ENCODE measurements around the gene APOC4. TPM values are rescaled to one million over a fixed set of nuclear protein-coding genes. Genes with fewer than 3 reads are reported as not detected.

Gene APOC4
- total and polyA plus RNA-seq, 2 experiments from 2014 or later = not detected

GRCh38 chr19:44893332-44894051 is 48.5 kb upstream of the APOC4 start:
- no peak overlapping the region for H2AFZ ChIP-seq
- peaks cover 29% of the 10 kb centered on the region for H3F3A ChIP-seq (replicated peaks; ENCODE audit: low read depth)
- peaks cover 3% of the 10 kb centered on the region; the same call in 2 of the 3 replicates for H3K9me3 Mint-ChIP-seq
- H3K27me3 ChIP-seq (ENCODE audit: insufficient read depth) = no peaks in the 10 kb centered on the region
- H3K27ac Mint-ChIP-seq = peak overlapping the region; percentile 56; the same call in 1 of the 2 replicates
- DNase-seq (ENCODE audit: low spot score) (no peak), ATAC-seq (no peak)
- peaks cover 22% of the 10 kb centered on the region for H3K4me1 Mint-ChIP-seq
- H3K4me3 Mint-ChIP-seq = peak overlapping the region; percentile 95
- H3K4me3 ChIP-seq = no peak overlapping the region
- H3K36me3 Mint-ChIP-seq (ENCODE audit: low read depth) = peaks cover 79% of the 10 kb centered on the region
- H3K79me2 ChIP-seq (replicated peaks; ENCODE audit: insufficient read depth) = peaks cover 44% of the 10 kb centered on the region
- TF ChIP-seq ZNF114 (CRISPR knock-in tag; IDR thresholded peaks at IDR 0.05) = no peak
- TF ChIP-seq ETS1 (IDR thresholded peaks at IDR 0.05) = no peak
- TF ChIP-seq NANOG (IDR thresholded peaks at IDR 0.05; ENCODE audit: borderline replicate concordance) = no peak
- TF ChIP-seq STAT1 (IDR thresholded peaks at IDR 0.05; ENCODE audit: unreplicated experiment) = no peak
- no peak for TF ChIP-seq EZH2 (IDR thresholded peaks at IDR 0.05; ENCODE audit: low read depth, unreplicated experiment)
- TF ChIP-seq POLR2AphosphoS5 (IDR thresholded peaks at IDR 0.05; ENCODE audit: low read depth) = no peak
- no peak for TF ChIP-seq CREB1 (CRISPR knock-in tag; IDR thresholded peaks at IDR 0.05; ENCODE audit: low read depth)
- TF ChIP-seq CTCF (conservative IDR thresholded peaks at IDR 0.05; ENCODE audit: low read depth in 2 of 2) = no peak
- TF ChIP-seq, protein P1, sequence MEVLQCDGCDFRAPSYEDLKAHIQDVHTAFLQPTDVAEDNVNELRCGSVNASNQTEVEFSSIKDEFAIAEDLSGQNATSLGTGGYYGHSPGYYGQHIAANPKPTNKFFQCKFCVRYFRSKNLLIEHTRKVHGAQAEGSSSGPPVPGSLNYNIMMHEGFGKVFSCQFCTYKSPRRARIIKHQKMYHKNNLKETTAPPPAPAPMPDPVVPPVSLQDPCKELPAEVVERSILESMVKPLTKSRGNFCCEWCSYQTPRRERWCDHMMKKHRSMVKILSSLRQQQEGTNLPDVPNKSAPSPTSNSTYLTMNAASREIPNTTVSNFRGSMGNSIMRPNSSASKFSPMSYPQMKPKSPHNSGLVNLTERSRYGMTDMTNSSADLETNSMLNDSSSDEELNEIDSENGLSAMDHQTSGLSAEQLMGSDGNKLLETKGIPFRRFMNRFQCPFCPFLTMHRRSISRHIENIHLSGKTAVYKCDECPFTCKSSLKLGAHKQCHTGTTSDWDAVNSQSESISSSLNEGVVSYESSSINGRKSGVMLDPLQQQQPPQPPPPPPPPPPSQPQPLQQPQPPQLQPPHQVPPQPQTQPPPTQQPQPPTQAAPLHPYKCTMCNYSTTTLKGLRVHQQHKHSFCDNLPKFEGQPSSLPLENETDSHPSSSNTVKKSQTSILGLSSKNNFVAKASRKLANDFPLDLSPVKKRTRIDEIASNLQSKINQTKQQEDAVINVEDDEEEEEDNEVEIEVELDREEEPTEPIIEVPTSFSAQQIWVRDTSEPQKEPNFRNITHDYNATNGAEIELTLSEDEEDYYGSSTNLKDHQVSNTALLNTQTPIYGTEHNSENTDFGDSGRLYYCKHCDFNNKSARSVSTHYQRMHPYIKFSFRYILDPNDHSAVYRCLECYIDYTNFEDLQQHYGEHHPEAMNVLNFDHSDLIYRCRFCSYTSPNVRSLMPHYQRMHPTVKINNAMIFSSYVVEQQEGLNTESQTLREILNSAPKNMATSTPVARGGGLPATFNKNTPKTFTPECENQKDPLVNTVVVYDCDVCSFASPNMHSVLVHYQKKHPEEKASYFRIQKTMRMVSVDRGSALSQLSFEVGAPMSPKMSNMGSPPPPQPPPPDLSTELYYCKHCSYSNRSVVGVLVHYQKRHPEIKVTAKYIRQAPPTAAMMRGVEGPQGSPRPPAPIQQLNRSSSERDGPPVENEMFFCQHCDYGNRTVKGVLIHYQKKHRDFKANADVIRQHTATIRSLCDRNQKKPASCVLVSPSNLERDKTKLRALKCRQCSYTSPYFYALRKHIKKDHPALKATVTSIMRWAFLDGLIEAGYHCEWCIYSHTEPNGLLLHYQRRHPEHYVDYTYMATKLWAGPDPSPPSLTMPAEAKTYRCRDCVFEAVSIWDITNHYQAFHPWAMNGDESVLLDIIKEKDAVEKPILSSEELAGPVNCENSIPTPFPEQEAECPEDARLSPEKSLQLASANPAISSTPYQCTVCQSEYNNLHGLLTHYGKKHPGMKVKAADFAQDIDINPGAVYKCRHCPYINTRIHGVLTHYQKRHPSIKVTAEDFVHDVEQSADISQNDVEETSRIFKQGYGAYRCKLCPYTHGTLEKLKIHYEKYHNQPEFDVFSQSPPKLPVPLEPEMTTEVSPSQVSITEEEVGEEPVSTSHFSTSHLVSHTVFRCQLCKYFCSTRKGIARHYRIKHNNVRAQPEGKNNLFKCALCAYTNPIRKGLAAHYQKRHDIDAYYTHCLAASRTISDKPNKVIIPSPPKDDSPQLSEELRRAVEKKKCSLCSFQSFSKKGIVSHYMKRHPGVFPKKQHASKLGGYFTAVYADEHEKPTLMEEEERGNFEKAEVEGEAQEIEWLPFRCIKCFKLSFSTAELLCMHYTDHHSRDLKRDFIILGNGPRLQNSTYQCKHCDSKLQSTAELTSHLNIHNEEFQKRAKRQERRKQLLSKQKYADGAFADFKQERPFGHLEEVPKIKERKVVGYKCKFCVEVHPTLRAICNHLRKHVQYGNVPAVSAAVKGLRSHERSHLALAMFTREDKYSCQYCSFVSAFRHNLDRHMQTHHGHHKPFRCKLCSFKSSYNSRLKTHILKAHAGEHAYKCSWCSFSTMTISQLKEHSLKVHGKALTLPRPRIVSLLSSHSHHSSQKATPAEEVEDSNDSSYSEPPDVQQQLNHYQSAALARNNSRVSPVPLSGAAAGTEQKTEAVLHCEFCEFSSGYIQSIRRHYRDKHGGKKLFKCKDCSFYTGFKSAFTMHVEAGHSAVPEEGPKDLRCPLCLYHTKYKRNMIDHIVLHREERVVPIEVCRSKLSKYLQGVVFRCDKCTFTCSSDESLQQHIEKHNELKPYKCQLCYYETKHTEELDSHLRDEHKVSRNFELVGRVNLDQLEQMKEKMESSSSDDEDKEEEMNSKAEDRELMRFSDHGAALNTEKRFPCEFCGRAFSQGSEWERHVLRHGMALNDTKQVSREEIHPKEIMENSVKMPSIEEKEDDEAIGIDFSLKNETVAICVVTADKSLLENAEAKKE (CRISPR knock-in tag; IDR thresholded peaks at IDR 0.05) = no peak
- TF ChIP-seq REST (IDR thresholded peaks at IDR 0.05; ENCODE audit: unreplicated experiment) = no peak
- H3K27ac ChIP-seq (ENCODE audit: low read depth) = no peak overlapping the region; the same call in 1 of the 2 replicates
- H3K4me1 ChIP-seq (ENCODE audit: insufficient read depth) = peaks cover 9% of the 10 kb centered on the region; the same call in 1 of the 2 replicates
- H3K36me3 ChIP-seq (ENCODE audit: insufficient read depth) = peaks cover 45% of the 10 kb centered on the region
- H4K20me1 ChIP-seq (replicated peaks; ENCODE audit: insufficient read depth) = peaks cover 46% of the 10 kb centered on the region
- H3K4me2 ChIP-seq = no peak overlapping the region
- peaks cover 25% of the 10 kb centered on the region for H3K27me3 Mint-ChIP-seq (ENCODE audit: insufficient read depth, low read depth, poor library complexity)
- H3K9me2 ChIP-seq (ENCODE audit: insufficient read depth) = no peaks in the 10 kb centered on the region

All from GM23338 (cell line).